GM18502 (cell line): ENCODE results near the gene KRT17.
"Not testable (repeated sequence)": the region's sequence is repeated elsewhere in the genome, so short reads cannot be mapped to it uniquely, and the experiment has no call there.

Experiments used
- ATAC-seq: cut with Tn5 transposase; IDR thresholded peaks from one replicate; pipeline ENCODE4 v1.9.1; 2021; ENCODE audit warnings: mild to moderate bottlenecking; ENCODE audit not compliant: unreplicated experiment, poor library complexity

The KRT17 gene

DNA sequence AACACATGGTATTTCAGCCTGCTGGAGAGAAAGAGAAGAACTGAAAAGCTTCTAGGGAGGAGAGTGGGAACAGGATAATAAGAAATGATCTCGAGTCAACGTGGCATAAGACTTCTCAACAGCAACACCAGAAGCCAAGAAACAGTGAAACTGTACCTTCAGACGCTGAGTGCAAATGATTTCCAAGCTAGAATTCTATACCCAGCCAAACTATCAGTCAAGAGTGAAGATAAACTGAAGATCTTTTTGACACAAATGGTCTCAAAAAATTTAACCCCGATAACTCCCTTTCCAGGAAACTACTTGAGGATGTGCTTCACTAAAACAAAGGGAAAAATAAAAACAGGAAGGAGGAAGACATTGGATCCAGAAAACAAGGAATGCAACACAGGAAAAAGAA lies 17.4 kb downstream of the KRT17 start:
- not testable (repeated sequence) for ATAC-seq

DNA sequence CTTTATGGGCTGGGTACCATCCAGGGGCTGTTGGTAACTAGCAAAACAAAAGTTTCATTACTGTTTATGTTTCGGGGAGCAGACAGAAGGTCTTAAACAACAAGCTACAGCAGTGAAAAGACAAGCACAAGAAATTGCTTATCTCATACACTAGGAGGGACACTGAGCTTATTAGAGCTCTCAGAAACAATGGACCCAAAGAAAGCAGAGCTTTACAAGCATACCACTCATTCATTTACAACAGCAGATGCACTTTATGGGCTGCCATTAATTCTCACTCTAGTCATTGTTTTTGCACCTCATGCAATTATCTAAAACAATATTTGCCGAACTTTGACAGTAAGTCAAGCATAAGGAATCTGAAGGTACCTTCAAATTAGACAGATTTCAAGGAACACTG lies 21.9 kb downstream of the KRT17 start:
- no peak for ATAC-seq

DNA sequence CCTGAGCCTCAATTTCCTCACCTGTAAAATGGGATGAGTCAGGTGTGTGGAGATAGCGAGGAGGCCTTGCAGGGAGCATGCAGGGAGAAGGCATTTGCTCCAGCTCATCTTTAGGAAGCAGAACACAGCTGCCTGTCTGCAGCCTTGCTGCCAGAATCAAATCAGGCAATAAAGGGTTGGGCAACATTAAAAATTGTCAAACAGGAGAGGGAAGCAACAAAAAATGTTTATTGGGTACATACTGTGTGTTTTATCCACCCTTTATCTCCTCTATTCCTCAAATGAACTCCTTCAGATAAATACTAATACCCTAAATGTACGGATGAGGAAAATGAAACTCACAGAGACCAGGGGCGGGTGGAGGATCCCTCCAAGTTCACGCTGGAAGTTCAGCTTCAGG lies 24.1 kb downstream of the KRT17 start:
- ATAC-seq: no peak

DNA sequence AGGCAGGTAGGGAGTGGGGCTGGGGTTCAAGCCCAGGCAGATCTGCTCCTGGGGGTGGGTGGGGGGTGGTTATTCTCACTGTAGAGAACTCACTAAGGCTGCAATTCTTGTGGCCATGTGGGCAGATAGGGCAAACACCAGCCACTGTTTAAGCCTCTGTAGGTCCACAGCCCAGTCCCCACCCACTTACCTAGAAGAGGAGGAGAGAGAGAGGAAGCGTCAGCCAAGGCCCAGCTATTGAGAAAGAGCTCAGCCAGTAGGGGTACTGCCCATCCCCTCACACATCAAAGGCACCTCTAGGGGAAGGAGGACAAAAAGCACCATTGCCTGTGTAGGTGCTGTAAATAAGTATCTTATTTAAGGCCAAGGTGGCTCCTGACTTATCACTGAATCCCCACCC lies 24.7 kb downstream of the KRT17 start:
- no peak for ATAC-seq

DNA sequence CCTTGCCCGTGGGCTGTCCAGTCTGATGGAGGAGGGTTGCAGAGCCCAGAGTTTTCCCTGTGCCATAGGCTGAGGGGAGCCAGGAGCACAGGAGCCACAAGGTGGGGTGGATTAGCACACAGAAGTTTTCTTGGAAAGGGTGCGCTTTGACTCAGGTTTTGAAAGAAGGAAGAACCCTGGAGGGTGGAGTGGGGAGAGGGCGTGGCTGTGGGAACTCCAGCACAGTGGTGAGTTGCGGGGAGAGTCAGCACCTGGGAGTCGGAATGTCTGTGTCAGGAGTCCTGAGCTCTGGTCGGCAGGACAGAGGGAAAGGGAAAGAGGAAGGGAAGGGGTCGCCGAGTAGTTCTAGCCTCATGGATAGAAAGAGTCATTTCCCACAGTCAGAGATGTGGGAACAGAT lies 28.8 kb downstream of the KRT17 start:
- ATAC-seq: no peak

DNA sequence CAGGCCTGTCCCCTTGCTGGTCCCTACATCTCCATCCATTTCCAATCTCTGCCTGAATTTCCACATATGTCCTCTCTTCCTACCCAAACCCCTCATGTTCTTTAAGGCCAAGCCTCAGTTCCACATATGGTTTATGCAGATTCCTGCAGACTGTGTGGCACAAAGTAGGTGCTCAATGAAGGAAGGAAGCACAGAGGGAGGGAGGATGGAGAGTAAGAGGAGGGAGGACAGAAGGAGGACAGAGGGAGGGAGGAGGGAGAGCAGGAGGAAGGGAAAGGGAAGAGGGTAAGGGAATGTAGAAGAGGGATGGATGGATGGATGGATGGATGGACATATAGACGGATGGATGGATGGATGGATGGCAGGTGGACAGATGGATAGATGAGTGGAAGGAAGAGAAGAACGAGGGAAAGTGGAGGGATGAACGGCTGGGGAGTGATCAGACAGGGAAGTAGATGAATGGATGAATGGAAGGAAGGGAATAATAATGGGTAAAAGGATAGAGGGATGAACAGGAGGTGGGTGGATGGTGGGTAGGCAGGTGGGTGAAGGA lies 29.9 kb downstream of the KRT17 start:
- ATAC-seq: no peak

DNA sequence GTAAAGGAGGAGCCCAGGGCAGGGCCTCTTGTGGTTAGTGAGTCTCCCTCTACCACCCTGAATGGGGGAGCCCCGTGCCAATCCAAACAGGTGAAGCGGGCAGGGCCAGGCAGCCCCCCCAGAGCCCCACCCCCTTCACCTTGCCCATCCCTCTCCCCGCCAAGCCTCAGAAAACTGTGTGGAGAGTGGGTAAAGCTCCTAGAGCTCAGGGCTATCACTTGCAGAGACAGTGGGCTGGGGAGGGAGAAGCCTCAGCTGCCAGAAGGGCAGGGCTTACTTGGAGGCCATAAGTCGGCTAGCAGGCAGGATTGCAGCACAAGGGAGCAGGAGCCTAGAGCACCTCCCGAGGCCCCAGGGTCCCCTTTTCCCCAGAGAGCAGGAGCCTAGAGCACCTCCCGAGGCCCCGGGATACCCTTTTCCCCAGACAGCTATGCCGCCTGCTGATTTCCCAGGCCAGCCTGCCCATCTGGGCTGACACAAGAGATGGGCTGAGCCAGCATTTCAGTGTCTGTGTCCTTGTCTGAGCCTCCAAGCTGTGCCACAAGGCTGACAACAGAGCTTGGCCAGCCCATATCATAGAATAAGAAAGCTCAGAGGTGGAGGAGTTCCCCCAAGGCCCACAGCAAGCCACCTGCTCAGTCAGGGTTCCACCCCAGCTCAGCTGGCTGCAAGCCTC lies 30.9 kb downstream of the KRT17 start:
- ATAC-seq: no peak

DNA sequence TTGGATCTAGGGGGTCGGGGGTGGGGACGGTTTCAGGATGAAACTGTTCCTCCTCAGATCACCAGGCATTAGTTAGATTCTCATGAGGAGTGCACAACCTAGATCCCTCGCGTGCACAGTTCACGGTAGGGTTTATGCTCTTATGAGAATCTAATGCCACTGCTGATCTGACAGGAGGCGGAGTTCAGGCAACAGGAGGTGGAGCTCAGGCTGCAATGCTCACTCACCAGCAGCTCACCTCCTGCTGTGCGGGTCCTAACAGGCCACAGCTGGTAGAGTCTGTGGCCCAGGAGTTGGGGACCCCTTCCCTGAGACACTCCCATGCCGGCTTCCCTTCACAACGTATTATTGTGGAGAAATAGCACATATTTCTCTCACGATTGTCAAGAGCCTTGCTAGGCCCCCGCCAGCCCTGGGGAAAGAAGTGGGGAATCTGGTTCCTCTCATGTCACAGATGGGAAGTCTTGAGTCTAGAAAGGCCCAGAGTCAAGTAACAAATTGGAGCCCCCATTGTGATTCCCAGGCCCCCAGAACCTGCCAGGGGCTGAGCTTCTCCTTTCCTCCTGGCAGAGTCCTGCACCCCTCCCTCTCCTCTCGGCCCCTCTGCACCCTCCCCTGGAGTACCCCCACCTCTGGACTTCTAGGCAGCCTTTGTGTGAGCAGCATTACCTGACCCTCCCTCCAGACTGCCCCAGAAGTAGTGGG lies 31.6 kb downstream of the KRT17 start:
- ATAC-seq: no peak

DNA sequence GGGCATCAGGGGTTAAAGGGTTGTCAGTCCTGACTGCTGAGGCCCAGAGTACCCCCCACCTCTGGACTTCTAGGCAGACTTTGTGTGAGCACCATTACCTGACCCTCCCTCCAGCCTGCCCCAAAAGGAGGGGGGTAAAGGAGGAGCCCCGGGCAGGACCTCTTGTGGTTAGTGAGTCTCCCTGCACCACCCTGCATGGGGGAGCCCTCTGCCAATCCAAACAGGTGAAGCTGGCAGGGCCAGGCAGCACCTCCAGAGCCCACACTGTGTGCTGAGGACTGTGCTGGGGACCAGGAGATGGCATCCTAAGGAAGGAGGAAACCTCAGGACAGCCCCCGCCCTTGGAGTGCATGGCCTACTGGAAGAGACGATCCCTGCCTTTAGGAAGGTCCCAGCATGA lies 35.1 kb downstream of the KRT17 start:
- ATAC-seq: no peak

DNA sequence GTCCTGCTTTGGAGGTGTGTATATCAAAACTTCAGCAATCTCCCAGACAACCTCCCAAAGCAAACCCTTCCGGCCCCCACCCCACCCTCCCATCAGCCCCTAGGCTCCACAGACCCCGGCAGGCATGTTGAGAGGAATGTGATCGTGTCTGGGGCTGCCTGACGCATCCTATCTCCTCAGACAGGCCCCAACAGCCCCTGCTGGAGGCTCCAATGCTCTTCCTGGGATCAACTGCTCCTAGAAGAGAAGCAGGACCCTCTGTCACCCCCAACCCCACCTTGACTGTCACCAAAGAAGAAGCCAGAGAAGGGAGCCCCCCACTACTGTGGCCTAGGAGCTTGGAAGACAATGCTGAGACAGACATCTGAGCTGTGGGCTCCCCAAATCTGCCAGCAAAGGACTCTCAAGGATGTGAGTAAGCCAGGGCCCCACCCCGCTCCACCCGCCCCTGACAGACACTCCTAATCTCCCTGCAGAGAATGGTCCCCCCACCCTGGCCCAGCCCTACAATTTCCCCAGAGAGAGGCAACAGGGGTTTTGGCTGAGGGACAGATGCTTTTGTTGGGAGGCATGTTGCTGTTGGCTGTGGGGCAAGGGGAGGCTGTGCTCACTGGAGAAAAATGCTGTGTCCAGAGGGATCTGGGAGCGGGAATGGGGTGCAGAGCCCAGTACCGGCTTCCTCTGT lies 36.1 kb downstream of the KRT17 start:
- no peak for ATAC-seq

DNA sequence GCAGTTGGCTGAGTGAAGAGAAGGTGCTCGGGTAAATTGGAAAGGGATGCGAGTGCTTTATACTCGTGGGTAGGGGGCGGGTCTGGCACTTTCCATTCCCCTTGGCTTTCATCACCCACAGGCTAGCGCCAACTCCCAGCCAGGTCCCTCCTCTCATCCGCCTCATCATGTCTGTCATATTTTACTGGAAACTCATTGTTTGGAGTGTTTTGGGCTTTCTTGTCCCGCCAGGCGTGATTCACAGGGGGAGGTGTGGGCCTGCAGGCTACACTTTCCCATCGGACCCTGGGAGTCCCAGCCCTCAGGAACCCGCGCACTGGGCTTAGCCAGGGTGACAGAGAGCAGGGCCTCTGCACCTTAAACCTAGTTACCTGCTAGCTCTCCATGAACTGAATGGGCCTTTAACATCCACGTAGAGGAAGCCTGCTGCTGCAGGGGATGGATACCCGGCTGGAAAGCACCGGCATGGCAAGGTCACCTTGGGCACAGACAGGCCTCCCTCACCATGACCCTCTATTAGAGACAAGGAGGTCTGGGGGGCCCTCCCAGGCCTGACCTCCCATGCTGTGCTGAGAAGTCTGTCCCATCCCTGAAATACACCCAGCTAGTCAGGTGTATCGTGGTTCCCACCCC lies 37.4 kb downstream of the KRT17 start, which contains the start of gene KRT14:
TSS of gene KRT14 (minus strand) at position 33 of the 633 bp plus-strand sequence. CDS start 61 bp downstream, outside the sequence.
- no peak for ATAC-seq

DNA sequence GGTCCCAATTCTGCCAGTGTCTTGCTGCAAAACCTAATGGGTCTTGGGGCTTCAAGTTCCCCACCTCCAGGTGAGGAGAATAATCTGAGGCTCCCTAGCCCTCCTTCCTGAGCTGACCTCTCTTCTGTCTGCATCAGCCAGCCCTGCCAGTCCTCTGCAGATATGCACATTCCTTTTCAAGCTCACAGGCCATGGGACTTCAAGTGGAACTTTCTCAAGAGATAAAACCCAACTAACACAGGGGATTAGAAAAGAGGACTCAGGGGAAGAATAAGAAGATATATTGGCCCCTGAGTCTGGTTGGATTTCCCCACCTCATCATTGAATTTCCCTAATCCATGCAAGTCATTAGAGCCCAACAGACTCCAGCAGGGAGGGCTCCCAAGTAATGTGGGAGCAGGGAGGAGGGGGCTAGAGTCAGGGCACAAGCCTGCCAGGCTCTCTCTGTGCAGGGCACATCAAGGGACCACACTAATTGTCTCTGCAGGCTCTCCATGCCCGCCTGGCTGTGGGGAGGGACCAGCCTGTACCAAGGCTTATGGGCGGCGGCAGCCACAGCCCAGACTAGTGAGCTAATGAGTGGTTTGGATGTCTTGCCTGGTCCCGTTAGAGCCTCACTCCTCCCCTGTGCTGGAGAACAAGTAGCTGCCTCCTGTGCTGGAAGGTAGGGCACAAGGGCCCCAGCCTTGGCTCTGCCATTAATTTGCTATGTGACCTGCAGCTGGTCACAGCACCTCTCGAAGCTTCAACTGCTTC lies 38.9 kb downstream of the KRT17 start:
- ATAC-seq: no peak

DNA sequence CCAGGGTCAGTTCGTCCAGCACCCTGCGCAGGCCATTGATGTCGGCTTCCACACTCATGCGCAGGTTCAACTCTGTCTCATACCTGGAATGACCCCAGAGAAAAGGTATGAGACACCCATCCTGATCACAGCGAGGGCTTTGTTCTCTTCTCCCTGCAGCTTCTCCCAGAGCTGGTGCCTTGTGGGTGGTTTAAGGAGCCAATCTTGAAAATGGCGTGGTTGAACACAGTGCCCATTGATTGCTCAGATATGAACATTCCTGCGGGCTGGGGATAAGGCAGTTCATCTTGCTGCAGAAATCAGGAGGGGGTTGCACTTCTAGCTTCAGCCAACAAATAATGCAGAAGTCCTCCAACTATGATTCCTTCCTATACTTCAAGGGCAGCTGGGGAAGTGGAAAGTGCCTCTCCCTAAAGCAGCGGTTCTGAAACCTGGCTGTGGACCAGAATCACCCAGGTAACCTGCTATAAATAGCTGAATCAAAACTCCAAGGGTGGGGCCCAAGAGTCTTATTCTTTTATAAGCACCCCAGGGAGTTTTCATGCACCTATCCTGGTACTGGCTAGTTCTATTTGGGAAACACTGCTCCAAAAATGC lies 39.9 kb downstream of the KRT17 start:
- ATAC-seq: not testable (repeated sequence)

DNA sequence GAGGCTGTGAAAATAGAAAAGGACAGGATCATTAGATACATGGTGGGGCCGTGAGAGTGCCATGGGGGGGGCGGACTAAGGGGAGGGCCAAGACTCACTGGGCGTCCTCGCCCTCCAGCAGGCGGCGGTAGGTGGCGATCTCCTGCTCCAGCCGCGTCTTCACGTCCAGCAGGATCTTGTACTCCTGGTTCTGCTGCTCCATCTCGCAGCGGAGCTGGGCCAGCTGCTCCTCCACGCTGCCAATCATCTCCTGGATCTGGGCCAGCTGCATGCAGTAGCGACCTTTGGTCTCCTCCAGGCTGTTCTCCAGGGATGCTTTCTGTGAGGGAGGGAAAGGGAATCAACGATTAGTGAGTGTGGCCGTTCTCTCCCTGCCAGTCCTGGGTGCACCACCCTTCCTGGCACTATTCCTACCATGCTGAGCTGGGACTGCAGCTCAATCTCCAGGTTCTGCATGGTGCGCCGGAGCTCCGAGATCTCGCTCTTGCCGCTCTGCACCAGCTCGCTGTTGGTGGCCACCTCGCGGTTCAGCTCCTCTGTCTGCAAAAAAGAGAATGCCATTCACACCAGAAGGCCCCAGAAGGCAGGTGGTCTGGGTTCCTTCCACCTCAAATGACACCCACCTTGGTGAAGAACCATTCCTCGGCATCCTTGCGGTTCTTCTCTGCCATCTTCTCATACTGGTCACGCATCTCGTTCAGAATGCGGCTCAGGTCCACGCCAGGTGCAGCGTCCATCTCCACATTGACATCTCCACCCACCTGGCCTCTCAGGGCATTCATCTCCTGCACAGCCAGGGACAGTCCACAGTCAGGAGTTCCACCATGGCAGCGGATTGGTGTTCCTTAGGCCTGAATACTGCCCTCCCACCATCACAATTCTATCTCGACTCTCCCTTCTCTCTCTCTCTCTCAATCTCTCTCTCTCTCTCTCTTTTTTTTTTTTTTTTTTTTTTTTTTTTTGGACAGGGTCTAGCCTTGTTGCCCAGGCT lies 40.9 kb downstream of the KRT17 start:
- ATAC-seq: no peak

DNA sequence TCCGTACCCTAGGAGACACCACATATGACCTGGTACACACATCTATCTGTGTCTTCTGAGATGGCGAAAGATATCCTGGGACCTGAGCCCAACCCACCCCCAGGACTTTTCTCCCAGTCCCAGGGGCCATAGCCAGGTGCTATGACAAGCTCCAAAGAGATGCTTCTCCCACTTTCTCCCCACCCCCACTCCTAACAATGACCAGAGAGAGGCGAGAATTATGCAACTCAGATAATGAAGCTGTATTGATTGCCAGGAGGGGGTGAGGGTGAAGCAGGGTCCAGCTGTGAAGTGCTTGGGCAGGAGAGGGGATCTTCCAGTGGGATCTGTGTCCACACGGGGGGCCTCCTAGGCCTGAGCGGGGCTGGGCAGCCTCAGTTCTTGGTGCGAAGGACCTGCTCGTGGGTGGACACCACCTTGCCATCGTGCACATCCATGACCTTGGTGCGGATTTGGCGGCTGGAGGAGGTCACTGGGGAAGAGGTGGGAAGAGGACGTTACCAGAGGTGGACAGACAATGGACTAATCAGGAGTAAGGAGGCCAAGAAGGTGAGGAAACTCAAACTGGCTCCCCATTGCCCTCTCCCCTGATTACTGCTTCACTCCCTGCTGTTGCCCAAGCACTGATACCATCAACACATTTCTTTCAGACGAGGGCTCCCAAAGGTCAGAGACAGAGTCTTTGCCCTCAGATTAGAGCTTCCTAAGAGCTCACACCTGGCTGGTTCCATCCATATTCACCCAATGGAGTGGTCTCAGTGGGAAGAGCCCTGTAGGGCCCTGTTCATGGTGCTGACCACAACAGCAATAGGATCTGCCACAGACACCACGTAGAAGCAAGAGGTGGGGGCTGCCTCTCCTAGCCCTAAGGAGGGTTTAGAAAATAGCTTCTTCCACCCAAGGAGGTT lies 42.1 kb downstream of the KRT17 start:
- ATAC-seq: not testable (repeated sequence)

DNA sequence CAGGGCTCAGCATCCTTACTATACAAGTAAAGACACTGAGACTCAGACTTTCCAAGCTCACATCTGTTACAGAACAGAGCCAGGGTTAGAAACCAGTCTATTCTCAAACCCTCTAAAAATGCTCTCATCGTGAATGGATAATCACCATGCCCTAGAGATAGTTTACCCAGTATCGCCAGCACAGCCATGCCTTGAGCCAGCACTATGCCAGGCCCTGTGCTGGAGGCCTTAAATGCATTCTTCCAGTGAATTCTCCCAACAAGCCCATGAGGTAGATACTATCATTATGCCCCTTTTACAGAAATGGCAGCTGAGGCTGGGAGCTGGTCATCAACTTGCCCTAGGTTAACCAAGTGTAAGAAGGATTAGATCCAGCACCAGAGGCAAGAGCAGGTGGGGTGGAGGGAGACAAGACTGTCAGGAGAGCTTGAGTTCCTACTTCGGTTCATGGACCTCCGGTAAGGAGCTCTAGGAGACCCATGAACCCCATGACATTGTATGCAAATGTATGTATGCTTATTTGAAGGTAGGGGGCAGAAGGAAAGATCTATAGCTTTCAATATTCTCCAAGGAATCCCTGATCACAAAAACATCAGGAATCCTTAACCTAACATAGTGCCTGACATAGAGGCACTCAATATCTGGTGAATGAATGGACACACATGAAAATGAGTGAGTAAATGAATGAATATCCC lies 42.9 kb downstream of the KRT17 start:
- no peak for ATAC-seq
